Activated gamma-delta T cell (primary cell): ENCODE measurements around the gene HOXC11.

Experiments used
- DNase-seq: peaks from one replicate; lab custom pipeline; 2025; lab: John Stamatoyannopoulos, UW

The HOXC11 gene

DNA sequence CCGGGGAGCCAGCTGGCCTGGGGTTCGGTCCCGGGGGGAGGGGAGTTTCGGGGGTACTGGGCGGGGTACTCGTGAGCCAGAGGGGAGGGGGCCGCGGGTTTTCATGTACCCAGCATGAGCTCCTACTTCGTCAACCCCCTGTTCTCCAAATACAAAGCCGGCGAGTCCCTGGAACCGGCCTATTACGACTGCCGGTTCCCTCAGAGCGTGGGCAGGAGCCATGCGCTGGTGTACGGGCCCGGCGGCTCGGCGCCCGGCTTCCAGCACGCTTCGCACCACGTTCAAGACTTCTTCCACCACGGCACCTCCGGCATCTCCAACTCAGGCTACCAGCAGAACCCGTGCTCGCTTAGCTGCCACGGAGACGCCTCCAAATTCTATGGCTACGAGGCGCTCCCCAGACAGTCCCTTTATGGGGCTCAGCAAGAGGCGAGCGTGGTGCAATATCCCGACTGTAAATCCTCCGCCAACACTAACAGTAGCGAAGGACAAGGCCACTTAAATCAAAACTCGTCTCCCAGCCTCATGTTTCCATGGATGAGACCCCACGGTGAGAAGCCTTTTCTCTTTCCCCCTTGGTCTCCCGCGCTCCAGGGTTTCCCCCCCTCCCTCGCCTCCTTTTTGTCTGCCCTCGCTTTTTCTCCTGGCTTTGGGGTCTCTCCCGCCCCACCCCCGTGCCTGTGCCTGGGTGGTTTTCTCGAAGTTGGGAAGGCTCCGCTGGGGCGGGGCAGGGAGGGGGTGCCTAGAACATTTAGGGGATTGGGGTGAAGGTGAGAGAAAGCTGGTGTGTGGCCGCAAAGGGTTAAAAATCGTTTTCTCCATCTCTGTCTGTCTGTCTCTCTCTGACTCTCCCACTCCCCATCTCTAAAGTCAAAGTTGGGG lies 36.5 kb downstream of the HOXC11 start:
- no peak for DNase-seq

DNA sequence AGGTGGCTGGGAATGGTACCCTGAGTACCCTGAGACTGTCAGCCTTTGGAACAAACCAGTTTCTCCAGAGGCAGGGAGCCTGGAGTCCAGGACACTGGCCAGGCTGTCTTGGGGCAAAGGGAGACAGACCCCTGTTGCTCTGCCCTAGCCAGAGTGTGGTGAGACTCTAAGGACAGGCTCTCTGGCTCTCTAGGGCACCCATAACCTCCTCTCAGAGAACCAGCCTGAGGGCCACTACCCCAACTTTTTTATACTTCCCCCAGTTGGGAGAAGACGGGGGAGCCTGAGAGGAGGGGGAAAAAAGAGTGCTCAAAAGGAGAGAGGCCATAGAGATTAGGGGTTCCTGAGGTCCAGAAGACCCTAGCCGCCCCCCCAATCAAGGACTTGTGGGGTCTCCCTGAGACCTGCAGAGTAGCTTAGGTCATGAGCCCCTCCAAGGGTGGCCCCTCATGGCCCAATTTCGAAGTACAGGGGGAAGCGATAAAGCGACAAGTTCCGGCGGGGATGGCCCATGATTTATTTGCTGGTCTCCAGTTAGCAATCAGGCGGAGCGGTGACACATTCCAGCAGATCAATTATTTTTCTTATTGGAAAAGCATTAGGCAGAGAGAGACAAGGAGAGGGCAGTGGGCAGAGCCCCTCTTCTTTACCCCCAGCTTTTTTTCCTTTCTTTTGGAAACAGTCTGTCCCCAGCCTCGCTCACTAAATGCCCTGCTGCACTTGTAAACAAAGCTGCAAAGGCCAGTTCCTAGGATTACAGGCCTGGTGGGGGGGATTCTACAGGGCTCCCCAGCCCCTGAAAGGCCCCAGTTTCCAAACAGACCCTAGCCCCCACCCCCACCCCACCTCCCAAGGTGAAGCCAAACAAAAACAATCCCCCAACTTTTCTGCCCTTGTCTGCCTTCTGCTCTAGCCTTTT lies 37.4 kb downstream of the HOXC11 start:
- DNase-seq: no peak

- no peak for DNase-seq
Measured at GRCh38 chr12:54010972-54011664, 38.2 kb downstream of the HOXC11 start.

DNA sequence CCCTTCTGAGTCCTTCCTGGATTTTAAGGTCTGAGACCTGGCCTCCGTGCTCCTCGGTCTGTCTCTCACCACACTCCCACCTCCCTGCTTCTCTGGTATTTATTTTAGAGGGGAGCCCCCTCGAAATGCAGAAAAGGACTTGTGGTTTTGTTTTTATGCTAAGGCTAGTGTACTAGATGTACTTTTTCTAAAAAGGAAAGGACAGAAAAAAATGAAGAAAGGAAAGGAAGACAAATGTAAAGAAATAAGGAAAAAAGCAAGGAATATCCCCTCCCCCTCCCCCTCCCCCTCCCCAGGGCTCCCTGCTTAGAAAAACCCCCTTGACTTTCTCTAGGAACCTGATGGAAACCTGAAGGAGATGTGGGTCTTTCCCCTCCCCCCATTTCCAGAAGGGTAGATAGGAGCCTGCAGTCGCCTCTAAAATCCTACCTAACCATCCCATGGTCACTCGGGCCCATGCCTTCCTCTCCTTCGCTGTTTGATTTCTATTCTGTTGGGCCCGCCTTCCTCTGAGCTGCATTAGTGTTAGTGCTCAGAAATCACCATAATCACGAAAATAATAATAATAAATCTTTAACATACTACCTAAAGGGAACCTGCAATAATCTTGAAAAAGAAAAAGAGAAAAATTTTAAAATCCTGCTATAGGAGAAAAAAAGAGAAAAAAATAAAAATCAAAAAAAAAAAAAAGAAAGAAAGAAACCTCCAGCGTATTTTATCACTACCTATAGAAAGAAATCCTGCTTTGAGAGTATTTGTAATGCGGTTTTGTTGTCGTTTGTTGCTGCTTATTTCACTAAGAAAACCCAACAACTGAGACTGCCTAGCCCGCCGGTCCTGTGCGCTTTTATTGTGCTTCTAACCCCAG lies 39.0 kb downstream of the HOXC11 start:
- no peak for DNase-seq

GRCh38 chr12:54012631-54013409 lies 39.9 kb downstream of the HOXC11 start:
- no peak for DNase-seq

- DNase-seq: no peak
Measured at GRCh38 chr12:54014377-54015017, 41.6 kb downstream of the HOXC11 start.

- no peak for DNase-seq
Measured at GRCh38 chr12:54015018-54015931, 42.3 kb downstream of the HOXC11 start.

- no peak for DNase-seq
Measured at GRCh38 chr12:54016051-54016450, 43.1 kb downstream of the HOXC11 start.

GRCh38 chr12:54016478-54016964 lies 43.6 kb downstream of the HOXC11 start:
- no peak for DNase-seq

GRCh38 chr12:54017027-54017788 lies 44.3 kb downstream of the HOXC11 start:
- DNase-seq: no peak

GRCh38 chr12:54017878-54018467 lies 45.0 kb downstream of the HOXC11 start:
- peak; percentile 70 for DNase-seq

DNA sequence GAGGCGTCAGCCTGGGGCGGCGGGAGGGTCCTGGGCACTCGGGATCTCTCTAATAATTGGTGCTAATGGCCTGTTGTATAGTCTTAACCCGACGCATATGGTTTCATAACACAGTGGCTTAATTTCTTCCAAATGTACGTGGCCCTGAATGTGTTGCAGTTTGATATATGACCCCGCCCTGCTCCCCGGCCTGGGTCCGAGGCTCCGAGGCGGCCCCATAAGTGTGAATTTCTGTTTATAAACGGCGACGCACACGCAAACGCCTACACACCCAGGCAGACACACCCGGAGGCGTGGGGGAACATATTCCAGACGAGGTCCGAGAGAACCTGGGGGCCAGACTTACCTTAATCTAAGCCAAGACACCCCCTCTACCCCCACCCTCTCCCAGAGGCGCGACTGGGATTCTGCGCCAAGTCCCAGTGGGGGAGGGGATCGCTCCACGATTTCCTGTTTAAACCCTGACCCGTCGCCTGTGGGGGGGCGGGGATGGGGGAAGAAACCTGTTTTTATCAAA lies 45.6 kb downstream of the HOXC11 start:
- DNase-seq: no peak

DNA sequence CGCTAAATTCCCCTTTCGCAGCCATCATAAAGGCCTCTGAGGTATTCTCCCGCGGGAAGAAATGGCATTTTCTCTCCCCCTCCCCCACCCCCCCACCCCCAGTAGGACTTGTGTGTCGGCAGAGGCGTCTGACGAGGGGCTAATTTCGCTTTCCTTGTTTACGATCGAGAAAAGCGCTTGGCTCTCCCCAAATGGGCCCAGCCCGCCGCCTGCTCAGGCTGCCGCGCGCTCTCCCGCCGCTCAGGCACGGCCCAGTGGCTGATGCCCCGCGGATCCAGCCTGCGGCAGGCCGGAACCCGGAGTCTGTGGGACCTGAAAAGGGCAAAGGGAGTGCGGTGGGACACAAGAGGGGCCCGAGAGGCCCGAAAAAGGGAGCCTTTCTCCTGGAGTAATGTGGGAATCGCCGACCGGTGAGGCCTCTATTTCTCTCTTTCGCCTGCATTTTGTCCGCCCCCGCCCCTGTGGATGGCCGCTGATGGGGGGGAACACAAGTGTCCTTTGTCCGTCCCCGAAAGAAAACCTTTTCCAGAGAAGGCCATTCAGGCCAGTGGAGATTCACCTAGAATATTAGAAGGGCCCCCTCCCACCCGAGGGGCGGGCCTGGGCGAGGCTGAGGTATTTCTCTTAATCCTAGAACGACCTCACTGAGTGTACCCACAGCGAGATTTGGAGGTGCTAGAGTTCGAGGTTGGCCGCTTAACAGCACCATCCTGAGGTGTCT lies 46.3 kb downstream of the HOXC11 start:
- DNase-seq: no peak

DNA sequence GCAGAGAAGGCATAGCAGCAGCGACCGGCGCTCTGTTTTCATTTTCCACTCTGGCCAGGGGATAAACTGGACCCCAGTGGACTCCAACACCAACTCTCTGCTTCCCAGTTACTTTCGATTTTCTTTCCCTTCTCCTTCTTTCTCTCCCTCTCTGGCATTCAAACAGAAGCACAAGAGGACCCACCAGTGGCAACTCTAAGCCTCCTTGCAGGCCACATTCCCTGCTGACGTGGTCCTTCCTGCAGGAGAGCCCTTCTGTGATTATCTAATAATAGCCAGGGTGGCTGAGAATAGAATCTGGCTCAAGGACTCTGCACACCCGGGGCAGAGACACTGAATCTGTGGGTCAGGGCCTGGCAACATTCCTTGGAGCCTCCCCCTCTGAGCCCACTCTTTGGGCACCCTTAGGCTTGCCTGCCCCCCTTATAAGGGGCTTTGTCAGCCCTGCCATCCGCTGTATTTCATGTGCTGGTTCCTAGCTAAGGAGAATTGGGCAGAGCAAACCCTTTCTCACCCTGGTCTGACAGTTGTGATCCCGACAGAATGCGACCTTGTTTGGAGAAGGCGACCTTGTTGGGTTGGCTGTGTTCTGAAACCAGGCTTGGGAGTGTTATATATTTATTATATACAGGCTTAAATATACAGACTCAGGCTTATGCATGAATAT lies 47.1 kb downstream of the HOXC11 start:
- no peak for DNase-seq

DNA sequence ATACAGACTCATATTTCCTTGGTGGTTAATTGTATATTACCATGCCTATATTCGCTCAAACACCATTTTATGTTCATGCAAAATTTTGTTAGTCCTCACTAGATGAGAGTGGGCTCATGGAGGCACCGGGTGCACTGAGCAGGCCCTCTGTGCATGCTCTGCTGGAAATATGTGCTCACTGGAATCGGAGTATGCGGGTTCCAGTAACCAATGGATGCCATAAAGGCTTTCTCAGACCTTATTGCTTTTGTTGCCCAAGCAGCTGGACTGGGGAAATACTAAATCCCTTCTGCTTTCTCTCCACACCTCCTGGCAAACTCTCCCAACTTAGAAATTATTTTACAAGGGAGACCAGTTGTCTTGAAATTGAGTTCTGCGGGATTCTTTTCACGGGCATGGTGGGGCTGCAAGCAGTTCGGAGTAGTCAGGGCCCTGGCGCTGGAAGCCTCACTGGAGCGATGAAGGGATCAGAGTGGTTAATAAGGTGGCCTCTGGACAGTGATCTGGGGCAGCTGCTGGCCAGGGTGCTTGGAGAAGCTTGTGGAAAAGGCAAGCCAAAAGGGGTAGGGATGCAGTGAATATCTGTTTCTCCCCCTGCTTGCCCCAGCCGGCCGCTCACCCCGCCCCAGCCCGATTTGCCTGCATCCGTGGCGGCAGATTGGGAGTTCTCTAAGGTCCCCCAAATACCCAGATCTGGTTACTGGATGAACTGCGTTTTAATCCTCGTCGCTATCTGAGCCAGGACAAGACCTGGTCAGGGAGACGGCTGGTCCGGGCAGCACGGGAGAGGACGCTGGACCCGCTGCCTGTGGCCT lies 47.9 kb downstream of the HOXC11 start:
- DNase-seq: no peak
